Measurements from ENCODE around the gene AKR7A2.
"Not testable (repeated sequence)": the region's sequence is repeated elsewhere in the genome, so short reads cannot be mapped to it uniquely, and the experiment has no call there.

The AKR7A2 gene

DNA sequence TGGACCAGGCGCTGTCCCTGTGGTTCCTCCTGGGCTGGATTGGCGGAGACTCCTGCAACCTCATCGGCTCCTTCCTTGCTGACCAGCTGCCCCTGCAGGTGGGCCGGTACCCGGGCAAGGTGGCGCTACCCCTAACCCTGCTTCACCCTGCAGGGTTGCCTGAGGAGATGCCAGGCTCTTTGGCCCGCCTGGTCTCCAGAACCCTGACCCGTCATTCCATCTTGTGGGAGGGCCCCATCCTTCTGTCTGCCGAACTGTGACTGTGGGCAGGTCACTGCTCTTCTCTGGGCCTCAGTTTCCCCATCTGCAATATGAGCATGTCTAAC lies 12.7 kb upstream of the AKR7A2 start:
- DNase-seq: no peak

DNA sequence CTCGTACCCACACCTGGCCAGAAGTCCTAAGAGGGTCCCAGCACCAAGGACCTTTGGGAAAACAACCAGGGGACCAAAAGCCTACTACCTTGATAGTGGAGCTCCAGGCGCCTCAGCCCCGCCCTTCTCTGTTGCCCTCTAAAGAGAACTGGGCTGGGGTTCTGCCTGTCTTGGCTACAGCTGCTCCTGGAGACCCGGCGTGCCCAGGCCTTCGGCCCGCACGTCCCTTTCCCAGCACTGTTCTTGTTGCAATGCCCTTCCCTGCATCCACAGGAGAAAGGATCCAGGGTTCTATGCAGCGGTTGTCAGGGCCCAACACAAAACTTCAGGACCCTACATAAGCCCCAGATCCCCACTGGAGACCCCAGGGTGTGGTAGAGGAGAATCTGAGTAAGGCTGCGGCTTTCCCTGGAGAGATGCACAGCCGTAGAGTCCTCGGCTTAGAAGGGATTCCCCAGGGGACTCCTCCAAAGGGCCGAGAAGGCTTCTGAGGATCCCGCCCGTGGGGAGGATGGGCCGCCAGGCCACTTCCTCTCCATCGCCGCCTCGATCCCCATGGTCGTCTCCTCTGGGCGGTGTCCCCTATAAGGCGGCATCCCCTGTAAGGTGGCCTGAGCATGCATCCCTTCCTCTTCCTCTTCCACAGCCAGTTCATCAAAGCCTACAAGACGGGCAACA lies 12.2 kb upstream of the AKR7A2 start:
- no peak for DNase-seq

DNA sequence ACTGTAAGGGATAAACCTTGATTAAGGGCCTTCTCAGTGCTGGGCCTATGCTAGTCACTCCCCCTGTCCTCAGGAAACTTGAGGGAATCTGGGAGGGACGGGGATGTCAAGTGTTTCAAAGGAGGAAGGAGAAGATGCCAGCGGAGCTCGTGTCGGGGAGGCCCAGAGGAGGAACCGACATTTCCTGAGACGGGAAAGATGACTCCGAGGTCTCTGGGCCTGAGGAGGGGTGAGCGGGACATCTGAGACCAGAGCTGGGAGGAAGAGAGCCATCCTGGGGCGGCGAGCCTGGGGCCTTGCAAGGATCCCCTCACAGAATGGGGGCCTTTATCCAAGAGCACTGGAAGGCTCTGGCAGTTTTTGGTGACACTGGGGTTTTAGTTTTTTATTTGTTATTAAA lies 10.5 kb upstream of the AKR7A2 start:
- DNase-seq: no peak

GRCh38 chr1:19321071-19321470 lies 9.1 kb upstream of the AKR7A2 start:
- no peak for DNase-seq

DNA sequence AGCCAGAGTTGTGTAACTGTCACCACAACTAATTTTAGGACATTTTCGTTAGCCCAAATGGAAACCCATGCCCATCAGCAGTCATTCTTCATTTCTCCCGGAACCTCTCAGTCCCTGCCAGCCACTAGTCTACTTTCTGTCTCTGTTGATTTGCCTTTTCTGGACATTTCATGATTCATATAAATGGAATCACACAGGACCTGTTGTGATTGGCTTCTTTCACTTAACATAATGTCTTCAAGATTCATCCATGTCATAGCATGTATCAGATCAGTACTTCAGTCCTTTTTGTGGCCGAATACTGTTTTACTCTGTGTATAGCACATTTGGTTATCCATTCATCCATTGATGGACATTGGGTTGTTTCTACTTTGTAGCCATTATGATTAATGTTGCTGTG lies 7.3 kb upstream of the AKR7A2 start:
- no peak for DNase-seq

DNA sequence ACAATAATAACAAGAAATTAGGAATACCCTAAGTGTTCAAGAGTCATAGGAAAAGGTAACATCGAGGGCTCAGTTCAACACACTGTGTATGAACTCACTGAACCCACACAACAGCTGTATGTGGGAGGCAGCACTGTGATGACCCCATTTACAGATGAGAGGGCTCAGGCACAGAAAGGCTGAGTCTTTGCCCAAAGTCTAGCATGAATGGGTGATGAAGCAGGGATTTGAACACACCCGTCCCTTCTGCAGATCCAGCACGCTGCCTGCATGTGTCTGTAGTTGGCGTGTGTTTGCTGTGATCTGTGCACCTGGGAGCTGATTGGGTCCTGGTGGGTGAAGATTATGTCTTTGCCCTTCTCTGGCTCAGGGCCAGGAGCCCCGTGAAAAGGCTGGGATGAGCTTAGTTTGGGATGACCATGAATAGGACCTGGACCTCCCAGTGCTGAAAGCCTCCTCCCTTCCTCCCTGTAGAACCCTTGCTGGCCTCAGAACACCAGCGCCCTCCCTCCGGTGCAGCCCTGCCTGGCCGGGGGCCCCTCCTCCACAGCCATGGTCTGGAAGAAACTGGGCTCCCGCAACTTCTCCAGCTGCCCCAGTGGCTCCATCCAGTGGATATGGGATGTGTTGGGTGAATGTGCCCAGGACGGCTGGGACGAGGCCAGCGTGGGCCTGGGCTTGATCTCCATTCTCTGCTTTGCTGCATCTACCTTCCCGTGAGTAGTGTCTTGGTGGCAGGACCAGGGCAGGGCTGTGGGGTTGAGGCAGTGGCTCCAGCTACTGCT lies 5.4 kb upstream of the AKR7A2 start:
- no peak for DNase-seq

- DNase-seq: peak; percentile 33
These were observed 3.6 kb upstream of the AKR7A2 start for GRCh38 chr1:19315378-19316198.

DNA sequence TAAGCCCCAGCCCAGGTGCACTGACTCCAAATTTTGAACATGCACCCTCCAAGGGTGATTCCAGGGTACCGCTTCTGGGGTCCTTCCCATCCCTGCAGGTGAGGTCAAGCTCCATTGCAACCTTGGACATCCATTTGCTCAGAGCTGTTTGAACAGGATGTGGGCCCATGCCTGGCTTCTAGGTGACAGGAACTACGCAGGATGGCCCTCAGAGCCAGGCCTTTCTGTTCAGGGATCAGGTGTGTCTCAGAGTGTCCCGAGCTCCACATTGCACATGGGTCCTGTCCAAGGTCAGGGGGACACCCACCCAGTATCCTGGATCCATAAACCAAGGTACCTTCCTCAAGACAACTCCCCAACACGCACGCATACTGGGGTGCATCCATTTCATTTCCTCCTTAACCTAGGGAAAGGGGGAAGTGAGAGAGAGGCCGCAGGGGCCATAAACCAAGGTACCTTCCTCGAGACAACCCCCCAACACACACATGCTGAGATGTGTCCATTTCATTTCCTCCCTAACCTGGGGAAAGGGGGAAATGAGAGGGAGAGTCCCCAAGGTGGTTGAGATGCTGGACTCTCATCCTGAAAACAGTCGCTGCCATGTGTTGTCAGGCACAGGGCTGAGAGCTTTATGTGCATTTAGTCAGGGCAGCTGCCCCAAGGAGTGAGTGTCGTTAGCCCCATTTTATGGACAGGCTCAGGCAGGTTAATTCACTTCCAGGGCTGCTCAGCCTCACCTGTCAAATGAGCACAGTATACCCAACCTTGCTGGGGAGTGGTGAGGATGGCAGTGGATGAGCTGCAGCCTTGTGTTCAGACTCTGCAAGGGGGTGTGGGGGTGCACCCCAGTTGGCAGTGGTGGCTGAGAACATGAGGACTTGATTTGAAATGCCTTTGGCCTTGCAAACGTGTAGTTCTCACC lies 2.3 kb upstream of the AKR7A2 start:
- no peak for DNase-seq

DNA sequence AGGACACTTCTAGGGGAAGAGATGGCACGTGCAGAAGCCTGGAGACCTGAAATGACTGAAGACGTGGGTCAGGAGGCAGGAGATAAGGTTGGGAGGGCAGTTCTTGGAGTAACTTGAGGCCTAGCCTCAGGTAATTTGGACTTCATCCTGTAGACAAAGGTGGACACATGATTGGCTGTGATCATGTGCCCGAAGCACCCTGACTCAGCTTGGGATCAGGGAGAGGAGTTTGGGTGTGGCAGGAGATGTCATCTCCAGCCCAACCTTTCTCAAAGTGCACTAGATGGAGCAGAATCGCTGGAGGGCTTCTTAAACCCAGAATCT lies 1.7 kb upstream of the AKR7A2 start:
- DNase-seq: no peak

GRCh38 chr1:19312782-19313635 lies 1.1 kb upstream of the AKR7A2 start:
- DNase-seq: no peak

GRCh38 chr1:19311503-19311930 lies 427 bp downstream of the AKR7A2 start:
- no peak for DNase-seq

DNA sequence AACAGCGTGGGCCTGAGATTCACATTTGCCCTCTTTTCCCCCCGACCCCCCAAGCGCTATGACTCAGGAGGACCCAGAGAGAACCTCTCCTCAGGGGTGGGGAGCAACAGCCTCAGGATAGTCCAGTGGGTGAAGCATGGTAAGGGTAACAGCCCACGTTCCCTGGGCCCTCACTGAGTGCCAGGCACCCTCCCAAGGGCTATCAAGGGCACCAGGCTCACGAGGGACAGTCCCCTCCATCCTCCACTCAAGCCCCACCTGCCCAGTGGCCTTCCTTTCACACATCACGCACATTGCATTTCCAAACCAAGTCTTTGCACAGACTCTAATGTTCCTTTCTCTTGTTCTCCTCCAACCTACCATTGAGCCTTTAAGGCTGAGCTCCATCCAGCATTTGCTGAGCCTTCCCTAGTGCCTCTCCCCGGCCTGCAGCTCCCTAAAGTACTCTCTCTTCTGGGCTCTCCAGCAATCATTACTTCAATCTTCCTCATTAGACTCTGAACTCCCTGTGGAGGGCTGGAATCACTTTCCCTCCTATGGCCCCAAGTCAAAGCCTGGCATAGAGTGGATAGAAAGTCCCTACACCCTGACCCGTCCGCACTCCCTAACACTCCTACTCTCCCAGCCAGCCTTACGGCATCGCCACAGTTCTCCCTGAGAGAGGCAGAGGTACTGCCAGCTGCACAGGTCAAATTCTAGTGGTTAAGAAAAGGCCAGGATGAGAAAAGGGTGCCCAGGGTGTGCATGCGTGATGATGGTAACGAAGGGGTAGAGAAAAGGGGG lies 1.0 kb downstream of the AKR7A2 start:
- DNase-seq: no peak

- no peak for DNase-seq
These were observed 1.9 kb downstream of the AKR7A2 start for GRCh38 chr1:19310061-19310460.

DNA sequence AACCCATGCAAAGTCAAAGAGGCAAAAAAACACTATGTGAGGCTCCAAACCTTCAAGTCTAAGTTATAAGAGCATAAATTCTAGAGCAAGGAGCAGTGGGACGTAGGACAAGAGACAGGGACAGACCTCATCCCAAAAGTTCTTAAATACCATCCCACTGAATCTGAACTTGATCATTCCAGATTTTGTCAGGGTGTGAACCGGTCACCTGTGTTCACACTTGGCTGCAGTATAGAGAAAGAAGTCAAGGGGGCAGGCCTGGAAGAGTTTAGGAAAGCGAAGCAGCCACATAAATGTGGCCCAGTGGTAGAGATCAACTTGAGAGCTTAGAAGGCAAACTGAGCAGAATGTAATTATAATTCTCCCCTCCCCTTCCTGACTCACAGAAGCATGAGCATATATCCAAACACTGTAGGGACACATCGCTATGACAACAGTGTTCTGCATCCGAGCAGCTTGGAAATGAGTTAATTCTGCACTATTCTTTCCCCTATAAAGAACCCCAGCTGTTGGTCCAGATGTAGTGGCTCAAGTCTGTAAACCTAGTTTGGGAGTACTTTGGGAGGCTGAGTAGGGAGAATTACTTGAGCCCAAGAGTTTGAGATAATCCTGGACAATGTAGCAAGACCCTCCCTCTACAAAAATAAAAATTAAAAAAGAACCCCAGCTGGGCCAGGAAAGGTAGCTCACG lies 2.7 kb downstream of the AKR7A2 start:
- DNase-seq: peak; percentile 40

- no peak for DNase-seq
These were observed 3.4 kb downstream of the AKR7A2 start for GRCh38 chr1:19308509-19308907.

- DNase-seq: no peak
These were observed 4.0 kb downstream of the AKR7A2 start for GRCh38 chr1:19307794-19308508.

DNA sequence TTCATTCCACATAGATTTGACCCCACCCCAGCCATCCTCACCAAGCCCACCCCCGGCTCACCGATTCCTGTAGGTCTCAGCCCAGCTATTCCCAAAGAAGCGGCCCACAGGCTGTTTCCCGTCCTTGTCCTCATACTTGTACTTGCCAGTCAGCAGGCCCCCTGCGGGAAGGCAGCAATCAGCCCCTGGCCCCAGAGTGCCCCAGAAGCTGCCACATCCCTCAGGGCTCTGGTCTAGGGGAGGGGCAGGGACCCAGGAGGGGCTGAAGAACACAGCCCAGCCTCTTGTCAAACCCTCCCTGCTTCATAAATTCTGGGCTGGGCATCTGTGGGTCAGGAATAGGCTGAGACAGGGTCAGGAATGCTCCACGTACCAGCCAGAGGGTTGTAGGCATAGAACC lies 5.0 kb downstream of the AKR7A2 start:
- DNase-seq: no peak

DNA sequence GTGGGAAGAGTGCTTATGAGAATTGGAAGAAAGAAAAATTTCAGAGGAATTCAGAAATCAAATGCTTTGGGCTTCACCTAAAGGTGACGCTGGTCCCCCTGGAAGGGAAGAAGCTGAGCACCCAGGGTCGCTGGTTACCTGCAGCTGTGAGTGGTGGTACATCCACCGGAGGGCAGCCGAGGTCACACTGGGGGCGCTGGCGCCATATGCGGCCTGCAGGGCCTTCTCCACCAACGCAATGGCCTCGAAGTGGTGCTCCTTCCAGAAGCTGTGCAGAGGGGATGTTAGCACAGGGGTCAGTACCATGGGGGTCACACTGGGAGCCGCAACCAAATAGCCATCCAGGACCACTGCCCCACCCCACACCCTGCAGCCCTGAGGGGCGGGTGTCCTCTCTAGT lies 6.1 kb downstream of the AKR7A2 start:
- no peak for DNase-seq

DNA sequence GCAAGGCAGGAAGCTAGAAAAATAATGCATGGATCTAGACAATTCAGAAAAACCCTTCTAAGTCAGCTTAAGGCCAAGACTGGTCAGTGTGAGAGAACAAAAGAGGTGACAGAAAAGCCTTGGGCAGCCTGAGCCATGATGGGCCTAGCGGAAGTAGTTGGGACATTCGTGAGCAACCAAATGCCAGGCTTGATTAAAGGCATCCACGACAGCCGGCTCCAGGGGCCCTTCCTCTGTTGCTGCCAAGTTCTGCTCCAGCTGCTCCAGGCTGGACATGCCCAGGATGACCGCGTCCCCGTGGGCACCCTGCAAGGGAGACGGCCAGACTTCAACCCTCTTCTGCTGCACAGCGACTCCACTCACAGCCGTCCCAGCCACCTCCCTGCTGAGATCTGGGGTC lies 7.9 kb downstream of the AKR7A2 start:
- not testable (repeated sequence) for DNase-seq

DNA sequence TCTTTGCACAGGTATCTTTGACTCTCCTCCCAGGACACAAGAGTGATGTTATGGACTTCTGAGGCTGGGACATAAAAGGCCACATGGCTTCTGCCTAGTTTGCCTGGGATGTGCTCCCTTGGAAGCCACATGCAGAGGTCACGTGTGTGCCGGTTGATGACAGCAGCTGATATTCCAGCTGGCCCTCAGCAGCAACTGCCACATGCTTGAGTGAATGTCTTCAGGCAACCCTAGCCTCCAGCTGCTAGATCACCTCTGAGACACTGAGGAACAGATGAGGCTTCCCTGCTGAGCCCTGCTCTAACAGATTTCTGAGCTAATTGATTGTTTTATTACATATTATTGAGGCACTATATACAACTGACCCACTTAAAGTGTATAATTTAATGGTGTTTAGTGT lies 11.7 kb downstream of the AKR7A2 start:
- DNase-seq: no peak

Measured in kidney glomerular epithelial cell (primary cell).